Measurements from ENCODE around the gene C2orf68.

DNA sequence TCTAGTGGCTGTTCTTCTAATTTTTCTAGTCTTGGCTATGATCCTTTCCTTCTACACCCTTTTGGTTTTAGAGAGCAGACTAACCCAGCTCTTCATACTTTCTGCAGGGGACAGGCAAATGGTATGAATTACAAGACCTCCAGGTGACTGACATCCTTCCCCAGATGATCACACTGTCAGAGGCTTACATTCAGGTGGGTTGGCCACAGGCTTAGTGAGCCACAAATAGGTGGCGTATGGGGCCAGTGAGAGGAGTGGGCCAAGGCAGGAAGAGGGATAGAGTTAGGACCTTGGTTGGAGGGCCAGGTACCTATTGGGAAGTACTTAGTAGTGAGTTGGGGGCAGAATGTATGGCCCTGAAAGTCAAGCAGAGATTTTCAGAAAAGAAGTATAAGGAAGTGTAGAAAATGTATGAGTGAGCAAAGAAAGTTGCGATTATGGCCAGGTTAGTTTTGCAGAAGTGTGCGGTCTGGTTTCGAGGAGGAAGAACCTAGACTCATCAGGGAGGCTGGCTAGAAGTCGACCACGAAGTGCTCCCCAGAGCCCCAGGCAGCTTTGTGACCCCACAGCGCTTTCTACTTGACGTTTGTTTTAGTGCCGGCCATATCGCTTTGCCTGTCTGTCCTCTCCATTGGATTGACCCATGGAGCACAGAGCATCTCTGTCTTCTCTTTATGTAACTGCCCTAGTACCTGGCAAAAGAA is 36.1 kb upstream of the C2orf68 start:
- TF ChIP-seq, protein P1, sequence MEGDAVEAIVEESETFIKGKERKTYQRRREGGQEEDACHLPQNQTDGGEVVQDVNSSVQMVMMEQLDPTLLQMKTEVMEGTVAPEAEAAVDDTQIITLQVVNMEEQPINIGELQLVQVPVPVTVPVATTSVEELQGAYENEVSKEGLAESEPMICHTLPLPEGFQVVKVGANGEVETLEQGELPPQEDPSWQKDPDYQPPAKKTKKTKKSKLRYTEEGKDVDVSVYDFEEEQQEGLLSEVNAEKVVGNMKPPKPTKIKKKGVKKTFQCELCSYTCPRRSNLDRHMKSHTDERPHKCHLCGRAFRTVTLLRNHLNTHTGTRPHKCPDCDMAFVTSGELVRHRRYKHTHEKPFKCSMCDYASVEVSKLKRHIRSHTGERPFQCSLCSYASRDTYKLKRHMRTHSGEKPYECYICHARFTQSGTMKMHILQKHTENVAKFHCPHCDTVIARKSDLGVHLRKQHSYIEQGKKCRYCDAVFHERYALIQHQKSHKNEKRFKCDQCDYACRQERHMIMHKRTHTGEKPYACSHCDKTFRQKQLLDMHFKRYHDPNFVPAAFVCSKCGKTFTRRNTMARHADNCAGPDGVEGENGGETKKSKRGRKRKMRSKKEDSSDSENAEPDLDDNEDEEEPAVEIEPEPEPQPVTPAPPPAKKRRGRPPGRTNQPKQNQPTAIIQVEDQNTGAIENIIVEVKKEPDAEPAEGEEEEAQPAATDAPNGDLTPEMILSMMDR (IDR thresholded peaks at IDR 0.05): no peak
- no peak for TF ChIP-seq ZFX (IDR thresholded peaks at IDR 0.05; ENCODE audit: borderline replicate concordance)

Measured in 22Rv1 (cell line).